NCI-H2171 (cell line): ENCODE measurements around the gene CTNNA2.

ENCODE experiments used
- DNase-seq: peaks from one replicate; lab custom pipeline; 2025; lab: John Stamatoyannopoulos, UW

CTNNA2 gene

DNA sequence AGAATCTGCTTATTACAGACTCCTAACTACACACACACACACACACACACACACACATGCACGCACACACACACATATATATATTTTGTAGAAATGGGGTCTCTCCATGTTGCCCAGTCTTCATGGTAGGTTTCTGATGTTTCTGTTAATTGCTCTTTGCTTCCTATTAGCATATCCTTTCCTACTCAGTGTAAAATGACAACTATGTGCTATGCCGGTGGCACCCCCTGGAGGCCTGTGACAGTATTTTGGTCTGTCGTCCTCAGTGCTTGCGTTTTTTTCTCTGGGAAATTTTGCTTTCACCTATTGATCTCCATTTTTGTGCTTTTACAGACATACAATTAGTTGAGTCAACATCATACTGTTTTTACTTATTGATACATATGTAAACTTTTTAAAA, 469.6 kb downstream of the CTNNA2 start:
- DNase-seq: no peak

DNA sequence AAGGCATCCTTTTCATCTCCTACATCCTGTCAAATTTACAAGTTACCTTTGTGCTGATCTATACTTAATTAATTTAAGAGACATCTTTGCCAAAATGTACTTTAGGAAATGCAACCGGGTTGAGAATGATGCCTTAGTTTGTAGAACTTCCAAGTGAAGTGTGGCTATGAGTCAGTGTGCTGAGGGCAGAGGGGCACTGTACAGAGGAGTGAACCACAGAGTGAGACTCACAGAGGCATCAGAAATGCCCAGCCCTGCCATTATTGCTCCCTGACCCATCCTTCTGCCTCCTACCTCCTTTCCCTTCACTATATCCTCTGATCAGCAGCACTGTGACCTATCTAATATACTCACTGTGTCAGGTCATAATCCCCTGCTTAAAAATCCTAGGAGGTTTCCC, 471.6 kb downstream of the CTNNA2 start:
- DNase-seq: no peak

DNA sequence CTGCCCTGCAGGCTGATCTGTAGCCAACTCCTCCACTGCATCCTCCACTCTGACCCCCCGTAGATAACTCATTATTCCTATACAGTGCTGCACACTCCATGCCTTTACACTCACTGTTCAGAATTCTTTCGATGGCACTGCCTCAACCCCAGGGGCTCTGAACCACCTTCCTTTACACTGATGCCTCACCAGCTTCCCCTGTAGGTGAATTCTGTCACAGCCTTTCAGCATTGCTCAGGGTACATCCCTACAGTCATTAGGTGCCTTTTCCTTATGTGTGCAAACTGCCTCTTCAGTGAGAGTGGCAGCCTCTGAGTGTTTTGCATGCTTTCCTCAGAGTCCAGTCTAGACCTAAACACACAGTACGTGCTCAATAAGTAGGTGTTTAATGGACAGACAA, 472.3 kb downstream of the CTNNA2 start:
- DNase-seq: no peak

DNA sequence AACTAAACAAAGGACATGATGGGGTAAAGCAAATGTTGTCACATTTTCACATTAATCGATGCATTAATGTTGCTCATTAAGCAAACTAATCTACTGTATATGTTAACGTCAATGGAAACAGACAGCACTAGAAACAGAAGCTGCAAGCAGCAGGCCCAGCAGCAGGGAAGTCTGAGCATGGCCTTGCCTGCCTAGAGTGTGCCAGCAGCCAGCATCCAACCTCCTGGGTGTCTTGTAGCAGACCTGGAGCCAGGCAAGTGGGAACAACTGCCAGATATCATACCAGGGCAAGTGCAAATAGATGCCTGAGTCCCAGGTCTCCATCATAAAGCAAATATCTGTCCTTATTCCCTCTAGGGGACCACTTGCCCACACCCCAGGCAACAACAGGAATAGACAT, 472.7 kb downstream of the CTNNA2 start:
- no peak for DNase-seq

DNA sequence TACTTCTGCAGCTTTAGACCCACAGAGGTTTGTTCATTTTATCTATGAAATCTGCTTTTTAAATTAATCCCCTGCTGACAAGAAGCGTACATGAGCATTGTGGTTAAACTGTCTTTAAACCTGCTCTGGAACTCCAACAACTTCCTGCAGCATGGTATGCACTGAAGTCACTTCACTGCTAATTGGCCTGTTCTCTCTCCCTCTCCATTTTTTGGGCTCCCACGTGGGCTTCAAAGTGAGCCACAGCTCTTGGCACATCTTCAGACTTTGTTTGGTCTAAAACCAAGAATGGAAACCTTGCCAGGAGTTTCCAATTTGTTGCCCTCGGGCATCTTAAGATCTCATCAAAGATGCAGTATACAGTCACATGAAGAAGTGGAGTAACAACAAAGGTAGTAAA, 480.3 kb downstream of the CTNNA2 start:
- DNase-seq: no peak

DNA sequence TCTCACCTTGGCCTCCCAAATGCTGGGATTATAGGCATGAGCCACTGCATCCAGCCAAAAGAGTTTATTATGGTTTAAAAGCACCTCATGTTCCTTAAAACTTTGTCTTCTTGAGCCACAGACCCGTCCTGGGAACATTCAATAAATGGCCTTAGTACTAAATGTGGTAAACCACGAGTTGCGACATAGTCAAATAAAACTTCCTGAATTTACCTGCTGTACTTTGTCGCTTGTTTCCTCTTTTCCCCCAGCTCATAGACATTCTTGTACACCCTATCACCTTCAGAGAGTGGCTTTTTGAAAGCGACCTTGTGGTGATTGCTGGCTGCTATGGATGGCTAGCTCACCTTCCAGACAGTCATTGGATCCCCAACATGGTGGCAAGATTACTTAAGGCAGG, 481.3 kb downstream of the CTNNA2 start:
- no peak for DNase-seq

DNA sequence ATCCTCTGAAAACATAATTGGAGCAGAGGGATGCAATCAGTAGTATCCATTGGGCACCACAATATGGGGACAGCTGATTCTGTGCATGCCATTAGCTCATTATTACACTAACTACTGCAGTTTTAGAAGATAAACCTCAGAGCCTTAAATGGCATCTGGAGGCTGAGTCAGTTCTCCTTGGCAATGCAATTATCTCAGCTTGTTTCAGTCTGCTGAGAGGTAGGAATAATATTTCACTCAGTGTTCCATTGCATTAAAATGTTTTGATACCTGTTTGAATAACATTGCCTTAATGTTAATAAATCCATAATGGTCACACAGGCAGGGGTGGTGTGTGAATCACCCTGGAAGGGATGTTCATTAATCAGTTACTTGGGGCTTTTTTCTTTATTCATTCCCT, 482.1 kb downstream of the CTNNA2 start:
- DNase-seq: no peak

DNA sequence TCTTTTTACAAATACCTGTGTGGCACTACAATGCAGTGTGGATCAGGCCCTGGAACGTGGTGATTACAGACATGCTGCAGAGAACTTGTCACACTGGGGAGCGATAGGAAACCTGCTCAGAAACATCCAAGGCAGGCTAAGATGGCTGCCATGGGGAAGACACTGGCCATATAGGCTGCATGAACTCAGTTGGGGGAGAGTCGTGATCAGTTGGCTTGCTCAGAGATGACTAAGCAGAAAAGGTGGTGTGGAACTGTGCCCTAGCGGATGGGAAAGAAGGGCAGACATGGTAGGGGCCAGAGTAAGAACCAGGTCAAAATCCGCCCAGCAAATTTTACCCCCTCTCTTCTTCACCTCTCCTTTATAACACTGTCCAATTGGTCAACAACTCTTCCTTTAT, 483.9 kb downstream of the CTNNA2 start:
- no peak for DNase-seq

DNA sequence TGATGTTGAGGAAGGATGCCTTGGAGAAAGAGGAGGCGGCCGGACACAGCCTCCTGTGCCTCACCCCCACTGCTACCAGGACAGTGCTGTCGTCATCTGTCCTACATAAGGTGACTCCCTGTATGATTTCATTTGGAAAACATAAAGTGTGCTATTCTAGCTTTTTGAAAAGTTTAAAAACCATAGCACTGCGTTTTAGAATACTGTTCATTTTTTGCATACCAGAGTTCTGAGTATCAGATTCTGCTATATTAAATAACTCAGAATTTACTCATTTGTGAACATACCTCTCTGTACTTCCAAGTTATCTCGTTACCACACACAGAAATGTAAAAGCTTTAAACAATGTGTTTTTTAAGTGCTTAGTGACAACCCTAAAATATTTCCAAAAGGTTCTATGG, 488.9 kb downstream of the CTNNA2 start:
- no peak for DNase-seq

DNA sequence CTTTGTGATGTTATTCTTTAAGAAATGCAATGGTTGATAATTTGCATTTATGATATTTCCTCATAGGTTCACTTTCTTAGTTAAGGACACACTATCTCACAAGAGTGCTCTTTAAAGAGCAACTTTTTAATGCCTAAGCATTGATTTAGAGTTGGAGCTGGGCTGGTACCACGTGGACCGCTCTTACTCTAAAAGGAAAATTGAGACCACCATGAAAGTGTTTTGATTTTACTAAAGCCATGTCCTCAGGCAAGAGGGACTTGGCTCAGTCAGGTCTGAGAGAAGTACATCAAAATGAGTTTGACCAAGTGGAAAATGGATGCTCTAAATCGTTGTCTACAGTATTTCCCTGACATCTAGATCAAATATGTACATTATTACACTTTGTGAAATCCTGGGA, 489.3 kb downstream of the CTNNA2 start:
- DNase-seq: no peak

DNA sequence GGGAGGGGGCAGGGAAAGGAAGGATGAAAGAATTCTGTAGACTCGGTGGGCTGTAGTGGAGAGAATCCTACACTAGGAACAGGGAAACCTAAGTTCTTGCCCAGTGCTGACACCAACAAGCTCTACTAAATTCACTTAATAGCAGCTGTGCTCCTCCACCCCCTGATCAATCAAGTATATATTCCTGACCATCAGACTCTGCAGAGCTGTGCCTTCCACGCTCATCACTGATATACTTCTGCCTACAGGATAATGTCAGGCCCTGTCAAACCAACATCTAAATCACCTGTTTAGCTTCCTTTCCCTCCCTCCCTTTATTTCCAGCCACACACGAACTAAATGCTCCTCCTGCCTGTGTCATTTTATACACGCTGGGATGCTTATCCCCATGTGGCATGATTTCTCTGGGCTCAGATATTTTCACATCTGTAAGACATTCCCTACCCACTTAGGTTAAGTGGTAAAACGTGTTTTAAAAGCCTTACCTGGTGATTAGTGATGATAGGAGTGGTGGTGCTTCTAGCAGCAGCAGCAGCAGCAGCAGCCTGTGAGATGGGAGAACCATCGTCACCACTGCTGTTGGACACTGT, 489.8 kb downstream of the CTNNA2 start:
- no peak for DNase-seq

DNA sequence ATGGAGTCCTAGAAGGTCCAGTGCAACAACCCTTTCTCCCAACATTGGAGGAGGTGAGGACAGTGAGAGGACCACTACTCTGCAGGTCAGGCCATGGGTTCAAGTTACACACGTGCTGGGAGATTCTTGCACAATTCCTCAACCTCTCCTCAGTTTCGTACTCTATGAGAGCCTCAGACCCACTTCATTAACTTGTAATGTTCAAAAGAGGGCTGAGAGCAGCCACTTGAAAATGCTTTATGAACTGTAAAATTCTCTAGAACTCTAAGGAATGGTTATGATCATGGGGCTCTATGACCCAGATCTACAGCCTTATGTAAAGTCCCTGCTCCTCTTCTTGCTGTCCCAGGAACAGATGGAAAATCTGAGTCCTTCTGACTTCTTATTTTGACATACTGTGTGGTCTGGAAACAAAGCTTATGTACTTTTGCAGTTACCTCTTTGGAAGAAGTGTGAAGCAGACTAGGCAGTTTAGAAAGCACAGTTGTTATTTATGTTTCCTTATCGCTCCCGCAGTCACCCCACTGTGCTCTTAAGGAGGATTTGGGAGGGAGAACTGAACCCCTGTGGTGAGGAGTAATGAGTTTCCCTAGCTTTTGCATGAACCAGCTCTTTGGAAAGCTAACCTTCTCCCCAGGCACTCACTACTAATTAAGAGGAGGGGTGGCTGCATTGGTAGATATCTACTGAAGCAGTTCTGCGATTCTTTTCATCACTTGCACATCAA, 495.1 kb downstream of the CTNNA2 start:
- no peak for DNase-seq

DNA sequence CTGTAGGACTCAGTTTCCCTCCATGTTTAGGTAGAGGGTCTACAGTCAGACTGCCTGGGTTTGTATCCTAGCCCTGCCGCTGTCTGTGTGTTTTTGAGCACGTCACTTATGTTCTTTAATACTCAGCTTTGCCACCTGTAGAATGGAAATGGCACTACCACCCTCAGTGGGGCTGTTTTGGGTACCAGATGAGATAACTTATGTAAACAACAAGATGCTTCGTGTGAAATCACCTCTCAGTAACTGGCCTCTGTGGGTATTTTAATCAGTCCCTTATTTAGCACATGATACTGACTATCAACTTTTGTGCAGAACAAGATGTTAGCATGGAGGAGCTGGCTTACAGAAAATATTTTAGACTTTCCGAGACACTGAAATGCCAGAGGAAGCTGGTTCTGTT, 495.7 kb downstream of the CTNNA2 start:
- no peak for DNase-seq

DNA sequence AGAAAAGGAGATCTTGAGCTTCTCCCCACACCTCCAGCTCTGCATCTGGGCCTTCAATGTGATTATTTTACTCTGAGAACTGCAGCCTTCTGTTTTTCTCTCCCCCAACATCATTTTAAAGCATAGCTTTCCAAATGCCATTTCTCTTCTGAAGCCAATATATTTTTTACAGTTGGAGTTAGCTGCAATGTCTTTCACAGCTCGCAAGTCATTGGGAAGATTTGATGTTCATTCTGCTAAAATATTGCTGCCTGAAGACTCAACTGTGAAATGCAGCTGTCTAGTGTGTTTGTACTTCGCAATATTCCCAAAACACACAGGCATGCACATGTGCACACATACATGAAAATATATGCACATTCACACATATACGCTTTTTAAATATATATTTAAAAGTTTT, 496.4 kb downstream of the CTNNA2 start:
- no peak for DNase-seq

DNA sequence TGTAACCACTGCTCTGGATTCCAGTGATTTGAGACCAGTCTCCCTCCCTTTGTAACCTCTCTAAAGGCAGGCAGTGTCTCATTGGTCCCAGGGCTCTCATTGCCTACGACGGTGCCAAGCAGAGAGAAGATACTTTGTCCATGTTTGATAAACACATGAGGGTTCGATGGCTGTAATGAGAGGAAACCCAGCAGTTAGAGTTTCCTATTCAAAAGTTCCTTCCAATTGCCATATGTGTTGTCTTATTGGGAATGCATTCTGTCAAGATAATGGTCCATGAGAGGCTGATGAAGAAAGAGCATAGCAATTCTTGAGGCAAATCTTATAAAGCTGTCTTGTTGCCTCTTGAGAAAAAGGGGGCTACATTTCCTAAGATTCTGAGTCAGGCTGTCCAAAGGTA, 499.2 kb downstream of the CTNNA2 start:
- no peak for DNase-seq

DNA sequence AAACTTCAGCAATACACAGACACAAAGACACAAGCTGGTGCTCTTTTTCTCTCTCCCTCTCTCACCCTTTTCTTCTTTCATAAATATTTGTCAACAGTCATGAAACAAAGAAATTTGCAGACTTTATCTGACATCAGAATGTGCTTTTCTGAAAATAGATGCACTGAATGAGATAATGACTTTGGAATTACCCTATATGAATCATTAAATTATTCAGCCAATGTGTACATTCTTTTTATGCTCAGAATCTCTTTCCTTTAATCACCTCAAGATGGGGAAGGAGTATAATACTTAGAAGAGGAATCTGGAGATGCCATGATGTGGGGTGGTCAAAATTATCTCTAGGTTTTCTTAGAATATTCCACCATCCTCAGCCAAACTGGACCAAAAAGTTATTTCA, 501.8 kb downstream of the CTNNA2 start:
- DNase-seq: no peak

DNA sequence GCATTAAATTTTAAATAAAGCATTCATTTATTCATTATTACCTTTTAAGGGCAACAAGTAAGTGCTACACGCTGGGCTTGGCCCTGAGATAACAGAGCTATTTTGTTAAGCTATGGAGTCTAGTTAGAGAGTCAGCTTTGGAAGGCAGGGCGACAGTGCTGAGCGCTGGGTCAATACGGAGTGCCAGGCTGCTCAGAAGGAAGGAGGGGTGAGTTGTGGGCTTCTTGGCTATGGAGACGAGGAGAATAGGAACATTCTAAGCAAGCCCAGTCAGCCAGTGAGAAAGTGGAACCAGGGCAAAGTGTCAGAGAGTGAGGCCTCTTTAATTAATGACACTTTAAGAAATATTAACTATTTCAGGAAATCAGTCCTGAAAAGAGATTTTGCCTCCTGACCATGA, 503.3 kb downstream of the CTNNA2 start:
- no peak for DNase-seq

DNA sequence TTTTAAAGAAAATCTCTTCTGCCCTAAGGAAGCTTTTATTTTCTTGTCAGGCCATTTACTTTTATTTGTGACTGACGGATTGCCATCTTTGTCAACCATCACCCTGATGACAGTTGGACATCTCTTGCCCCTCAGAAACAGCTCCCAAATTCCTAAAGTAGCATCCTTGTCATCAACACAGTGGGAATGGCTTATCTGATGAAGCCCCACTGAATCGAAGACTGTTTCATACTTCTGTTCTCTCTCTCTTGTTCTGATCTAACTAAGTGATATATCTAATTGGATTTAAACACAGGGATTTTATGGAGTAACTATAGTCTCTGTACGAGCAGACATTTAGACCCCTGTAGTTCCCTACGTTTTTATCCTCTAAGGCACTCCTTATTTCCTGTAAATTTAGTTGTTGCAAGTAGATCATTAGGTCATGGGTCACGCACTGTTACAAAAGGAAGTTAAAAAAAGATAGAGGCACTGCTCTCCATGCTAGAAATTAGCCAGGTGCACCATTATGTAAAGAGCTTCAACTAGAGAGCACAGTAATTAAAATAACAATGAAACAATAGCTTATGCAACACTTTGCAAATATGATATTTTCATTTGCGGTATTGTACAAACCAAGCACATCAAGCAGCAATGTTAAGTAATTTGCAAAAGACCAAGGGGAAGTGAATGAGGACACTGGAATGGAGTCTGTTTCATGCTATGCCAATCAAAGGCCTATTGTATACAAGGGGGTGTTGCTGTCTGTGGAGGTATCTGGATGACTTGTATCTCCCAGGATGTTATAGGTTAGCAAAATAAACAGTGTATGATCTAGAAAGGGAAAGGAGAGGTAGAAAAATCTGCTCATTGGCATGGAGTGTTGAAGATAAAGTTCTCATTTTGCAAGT, 507.0 kb downstream of the CTNNA2 start:
- no peak for DNase-seq

DNA sequence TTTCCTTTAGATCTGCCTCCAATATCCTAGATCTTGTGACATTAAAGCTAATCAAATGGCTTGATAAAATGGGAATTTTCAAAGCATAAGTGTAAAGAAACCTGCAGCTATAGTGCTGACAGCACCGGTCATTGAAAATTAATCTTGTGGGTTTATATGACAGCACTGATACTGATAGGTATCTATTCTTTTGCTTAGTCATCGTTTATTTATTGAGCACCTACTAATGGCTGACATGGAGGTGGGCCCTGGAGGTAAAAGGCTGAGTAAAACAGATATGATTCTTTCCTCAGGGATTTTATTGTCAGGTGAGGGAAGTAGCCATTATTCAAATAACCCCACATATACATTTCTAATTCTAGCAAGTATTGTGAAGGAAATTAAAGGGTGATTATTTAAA, 509.2 kb downstream of the CTNNA2 start:
- DNase-seq: no peak

DNA sequence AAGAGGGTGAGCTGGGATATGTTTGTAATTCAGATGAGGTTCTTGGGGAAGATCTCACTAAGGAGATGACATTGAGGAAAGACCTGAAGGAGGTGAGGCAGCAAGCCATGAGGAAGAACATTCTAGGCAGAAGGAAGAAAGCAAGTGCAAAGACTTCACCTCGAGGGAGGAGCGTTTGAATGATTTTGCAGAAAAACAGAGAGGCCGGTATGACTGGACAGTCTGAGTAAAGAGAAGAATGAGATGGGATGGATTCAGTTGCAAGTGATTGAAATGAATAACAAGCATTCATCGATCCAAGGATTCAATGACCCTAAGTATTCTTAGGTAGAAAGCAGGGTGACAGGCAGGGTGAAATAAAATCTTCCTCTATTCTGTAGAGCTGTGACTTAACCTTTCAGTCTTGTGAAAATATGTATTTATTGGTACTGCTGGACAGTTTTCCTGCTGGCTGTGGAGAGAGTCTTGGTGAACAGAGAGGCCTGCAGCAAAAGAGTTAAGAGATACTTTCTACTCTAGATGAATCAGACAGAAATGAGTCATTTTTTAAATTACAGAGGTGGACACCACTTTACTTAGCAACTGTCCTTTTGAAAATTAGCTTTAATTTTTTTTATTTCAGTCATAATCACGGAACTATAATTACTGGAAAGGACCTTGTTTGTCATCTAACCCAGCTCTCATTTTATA, 513.3 kb downstream of the CTNNA2 start:
- DNase-seq: no peak

DNA sequence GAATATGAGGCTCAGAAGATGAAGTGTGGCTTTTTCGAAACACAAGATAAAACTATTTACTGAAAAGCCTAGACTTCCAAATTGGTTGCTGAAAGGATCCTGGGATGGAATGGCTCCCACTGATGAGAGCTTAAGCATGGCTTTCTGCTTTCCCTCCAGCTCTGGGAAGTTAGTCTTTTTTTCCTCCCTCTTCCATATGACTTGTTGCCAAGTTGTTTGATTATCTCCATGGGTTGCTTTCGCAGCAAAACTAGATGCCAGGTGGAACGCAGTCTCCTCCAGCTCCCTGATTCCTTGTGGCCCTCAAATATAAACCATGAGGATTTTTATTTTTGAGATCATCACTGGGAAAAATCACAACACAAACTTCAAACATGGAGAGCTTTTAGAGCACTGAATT, 515.2 kb downstream of the CTNNA2 start:
- no peak for DNase-seq

DNA sequence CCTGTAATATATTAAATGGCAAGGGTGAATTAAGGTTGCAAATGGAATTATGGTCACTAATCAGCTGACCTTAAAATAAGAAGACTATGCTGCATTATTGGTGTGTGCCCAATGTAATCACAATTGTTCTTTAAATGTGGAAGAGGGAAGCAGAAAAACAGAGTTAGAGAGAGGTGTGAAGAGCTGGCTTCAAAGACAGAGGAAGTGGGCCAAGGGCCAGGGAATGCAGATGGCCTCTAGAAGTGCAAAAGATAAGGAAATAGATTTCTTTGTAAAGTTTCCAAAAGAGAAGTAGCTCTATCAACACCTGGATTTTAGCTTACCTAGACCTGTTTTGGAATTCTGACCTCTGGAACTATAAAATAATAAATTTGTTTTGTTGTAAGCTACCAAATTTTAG, 515.7 kb downstream of the CTNNA2 start:
- DNase-seq: no peak

DNA sequence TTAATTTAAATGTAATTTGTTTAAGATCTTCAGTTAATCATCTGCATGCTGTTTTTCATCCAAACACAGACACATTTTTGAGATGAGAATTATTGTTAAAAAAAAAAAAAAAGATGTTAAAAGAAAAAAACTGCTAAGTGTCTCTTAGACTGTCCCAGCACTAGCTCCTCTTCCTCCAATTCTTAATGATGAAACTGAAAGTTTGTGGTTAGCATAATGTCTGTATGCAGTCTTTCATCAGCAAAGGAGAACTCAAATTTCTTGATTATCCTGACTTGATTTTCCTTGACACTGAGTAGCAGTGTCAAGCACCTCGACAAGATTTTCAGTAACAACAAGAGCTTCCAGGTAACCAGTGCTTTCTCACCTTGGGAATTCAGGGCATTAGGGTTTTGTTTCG, 517.3 kb downstream of the CTNNA2 start:
- DNase-seq: no peak
